A204.1 (cell line): ENCODE measurements around the gene JADE3.

Experiments used
- FAIRE-seq: peaks from 2 replicates; lab custom pipeline; 2012; peaks lifted over from hg19 to GRCh38; lab: Jason Lieb, UNC

JADE3 gene

DNA sequence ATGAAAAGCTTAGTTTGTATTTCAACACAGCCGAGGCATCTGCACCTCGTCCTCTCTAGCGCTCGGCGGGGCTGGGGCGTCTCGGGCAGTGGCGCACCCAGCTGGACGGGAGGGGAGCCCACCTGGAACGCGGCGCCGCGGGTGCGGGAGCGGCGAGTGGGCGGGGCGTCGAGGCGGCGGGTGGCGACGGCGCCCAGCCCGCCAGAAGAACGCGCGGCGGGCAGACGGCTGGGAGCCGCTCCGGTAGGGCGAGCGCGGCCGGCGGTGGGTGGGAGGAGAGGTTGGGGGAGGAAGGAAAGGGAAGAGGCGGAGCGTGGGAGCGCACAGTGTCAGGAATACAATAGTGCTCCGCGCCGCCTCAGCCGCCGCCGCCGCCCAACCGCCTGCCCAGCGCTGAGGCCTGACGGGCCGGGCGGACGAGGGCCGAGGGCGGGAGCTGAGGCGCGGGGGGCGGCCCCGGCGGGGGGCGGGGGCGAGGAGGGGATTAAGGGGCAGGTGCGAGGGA is at the start of gene JADE3:
TSS of gene JADE3 (plus strand) at position 324 of the 505 bp plus-strand sequence. CDS start 72,474 bp downstream, outside the sequence.
- FAIRE-seq: no peak

DNA sequence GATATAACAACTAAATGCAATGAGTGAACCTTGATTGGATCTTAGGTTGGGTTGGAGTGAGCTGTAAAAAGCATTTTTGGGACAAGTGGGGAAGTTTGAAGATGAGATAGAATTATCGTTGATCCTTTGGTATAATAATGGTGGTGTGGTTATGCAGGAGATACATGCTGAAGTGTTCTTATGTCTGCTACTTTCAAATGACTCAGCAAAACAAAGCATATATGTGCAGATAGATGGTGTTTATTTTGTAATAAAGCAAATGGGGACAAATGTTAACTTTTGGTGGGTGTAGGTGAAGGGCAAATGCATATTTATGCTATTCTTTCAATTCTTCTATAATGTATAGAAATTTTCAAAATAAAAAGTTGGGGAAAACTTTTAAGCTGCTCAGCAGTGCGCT is 49.1 kb upstream of the JADE3 start:
- no peak for FAIRE-seq

GRCh38 chrX:46864606-46865005 is 47.6 kb upstream of the JADE3 start:
- no peak for FAIRE-seq

- FAIRE-seq: no peak
Observed at GRCh38 chrX:46865281-46865680, 46.9 kb upstream of the JADE3 start.

- no peak for FAIRE-seq
Observed at GRCh38 chrX:46866726-46867125, 45.5 kb upstream of the JADE3 start.

GRCh38 chrX:46873746-46874145 is 38.5 kb upstream of the JADE3 start:
- FAIRE-seq: no peak

DNA sequence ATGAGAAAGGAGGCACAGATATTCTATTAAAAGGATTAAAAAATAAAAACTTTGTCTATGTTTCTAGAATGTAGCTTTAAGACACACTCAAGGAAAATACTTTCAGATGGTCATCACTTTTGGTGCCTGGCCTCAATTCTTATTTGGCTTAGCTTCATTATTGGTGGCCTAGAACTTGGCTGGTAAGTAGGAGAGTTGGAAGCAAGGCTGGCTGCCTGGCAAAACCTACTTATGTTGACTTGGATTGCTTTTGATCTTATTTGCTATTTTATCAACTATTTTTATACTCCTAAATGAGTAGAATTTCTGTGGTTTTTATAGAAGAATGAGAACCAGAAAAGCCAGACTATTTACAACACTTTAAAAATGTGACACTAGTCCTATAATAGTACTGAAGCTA is 35.3 kb upstream of the JADE3 start:
- no peak for FAIRE-seq

DNA sequence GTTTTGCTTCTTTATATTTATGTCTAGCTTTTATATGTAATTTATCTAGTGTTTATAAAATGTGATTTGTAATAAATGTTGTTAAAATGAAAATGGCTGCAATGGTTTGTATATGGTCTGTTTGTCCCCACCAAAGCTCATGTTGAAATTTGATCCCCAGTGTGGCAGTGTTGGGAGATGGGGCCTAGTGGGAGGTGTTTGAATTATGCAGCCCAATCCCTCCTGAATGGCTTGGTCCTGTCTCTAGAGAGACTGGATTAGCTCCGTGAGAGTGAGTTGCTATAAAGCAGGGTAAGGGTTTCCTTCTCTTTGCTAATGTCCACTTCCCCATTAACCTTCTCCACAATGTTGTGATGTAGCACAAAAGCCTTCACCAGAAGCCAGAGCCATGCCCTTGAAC is 30.0 kb upstream of the JADE3 start:
- no peak for FAIRE-seq

DNA sequence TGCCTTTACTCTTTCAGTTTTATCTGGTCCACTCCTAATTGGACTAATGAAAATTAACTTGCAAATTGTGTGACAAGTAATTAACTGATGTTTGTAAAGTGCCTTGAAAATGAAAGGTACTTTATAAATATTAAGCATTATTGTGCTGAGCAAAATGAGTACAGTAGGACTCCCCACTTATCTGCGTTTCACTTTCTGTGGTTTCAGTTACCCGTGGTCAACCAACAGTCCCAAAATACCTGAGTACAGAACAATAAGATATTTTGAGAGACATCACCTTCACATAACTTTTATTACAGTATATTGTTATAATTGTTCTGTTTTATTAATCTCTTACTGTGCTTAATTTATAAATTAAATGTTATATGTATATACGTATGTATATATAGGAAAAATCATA is 27.4 kb upstream of the JADE3 start:
- FAIRE-seq: no peak

- no peak for FAIRE-seq
Observed at GRCh38 chrX:46898207-46898606, 14.0 kb upstream of the JADE3 start.

GRCh38 chrX:46903458-46904242 is 8.6 kb upstream of the JADE3 start:
- no peak for FAIRE-seq

- FAIRE-seq: no peak
Observed at GRCh38 chrX:46904626-46905025, 7.6 kb upstream of the JADE3 start.

DNA sequence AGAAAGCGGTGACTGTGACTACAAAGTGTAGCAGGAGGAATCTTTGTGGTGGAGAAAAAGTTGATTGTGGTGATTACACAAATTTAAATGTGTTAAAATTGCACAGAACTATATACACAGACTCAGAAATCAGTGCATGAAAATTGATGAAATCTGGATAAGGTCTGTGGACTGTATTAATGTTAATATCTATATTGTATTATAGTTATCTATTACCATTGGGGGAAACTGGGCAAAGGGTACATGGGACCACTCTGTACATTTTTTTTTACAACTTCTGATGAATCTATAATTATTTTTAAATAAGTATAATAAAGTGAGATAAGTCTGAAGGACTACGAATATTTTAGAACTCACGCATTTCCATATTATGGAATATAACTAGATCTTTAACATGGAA is 1.8 kb upstream of the JADE3 start:
- FAIRE-seq: no peak

DNA sequence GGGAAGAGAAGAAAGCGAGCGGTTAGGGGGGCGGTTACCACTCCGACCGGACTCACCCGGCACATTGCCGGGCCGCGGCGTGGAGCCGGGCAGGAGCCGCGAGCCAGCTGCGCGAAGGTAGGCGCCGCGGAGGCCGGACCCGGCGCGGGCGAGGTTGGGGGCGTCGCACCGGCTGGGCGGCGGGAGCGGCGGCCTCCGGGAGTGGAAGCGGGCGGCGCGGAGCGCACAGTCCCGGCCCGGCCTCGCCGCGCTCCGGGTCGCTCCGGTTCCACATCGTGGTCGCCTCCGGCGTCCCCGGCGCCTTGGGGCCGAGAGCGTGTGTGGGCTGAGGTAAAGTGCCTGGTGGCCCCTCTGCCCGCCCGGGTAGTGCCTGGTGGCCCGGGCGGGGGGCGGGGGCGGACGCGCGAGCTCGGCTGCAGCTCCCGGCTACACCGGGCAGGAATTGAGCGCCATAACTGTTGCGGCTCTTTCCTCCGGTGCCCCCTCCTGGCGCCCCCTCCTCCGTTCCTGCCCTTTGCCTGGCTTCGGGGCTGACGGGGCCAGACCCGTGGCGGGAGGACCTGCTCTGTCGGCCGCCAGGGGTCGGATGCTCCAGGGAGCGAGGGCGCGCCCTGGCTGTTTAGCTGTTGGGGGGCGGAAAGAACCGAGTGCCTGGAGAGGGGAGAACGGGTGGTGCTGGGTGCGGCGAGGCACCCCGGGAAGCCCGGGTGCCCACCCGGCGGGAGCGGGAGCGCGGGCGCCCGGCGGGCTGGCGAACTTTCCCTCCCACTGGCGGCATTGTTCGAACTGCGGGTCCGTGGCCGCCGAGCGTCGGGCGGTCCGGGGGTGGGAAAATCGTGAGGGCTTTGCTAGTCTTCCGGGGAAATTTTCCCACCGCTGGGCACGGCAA is 626 bp downstream of the JADE3 start:
- FAIRE-seq: no peak

GRCh38 chrX:46913667-46914066 is 1.4 kb downstream of the JADE3 start:
- no peak for FAIRE-seq

DNA sequence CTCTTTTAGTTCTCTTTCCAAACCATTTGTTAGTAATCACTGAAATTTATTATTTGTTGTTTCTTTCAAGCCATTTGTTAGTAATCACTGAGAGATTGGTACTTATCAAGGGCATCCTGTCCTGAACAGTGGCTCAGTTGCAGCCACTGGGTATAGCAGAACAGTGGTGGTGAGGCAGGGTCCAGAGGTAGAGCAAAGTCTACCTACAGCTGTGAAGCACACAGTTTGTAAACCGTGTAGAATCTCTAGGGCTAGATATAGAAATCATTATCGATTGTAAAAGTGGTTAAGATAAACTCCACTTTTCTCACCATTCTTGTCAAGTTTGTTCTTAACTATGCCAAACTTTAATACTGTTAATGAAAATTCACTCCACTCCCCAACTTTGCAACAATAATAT is 4.1 kb downstream of the JADE3 start:
- no peak for FAIRE-seq

GRCh38 chrX:46917622-46918021 is 5.4 kb downstream of the JADE3 start:
- no peak for FAIRE-seq

GRCh38 chrX:46918434-46918833 is 6.2 kb downstream of the JADE3 start:
- FAIRE-seq: no peak

GRCh38 chrX:46920235-46920634 is 8.0 kb downstream of the JADE3 start:
- no peak for FAIRE-seq

GRCh38 chrX:46922611-46923010 is 10.4 kb downstream of the JADE3 start:
- no peak for FAIRE-seq

DNA sequence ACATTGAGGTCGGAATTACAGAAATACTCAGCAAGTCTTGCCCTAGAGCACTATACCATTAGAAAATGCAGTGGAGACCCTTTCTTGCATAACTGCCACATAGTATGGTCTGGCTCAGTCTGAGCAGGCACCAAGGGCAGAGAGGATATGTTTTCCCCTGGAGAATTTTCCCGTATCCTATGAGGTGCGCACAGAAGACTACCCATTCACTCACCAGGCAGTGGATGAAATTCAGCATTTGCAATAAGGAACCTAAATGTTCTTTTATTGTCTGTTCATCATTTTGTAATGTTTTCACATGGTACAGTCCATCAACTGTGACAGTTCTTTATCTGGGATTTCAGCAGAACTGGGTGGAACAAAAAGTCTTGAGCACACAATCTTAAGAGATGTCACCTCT is 15.5 kb downstream of the JADE3 start:
- FAIRE-seq: no peak

GRCh38 chrX:46929439-46930261 is 17.4 kb downstream of the JADE3 start:
- no peak for FAIRE-seq
